Measurements from ENCODE around the gene HIBADH.
A peak's percentile ranks its signal among the peaks of the same experiment; 100 is the strongest.
"Not testable (repeated sequence)": the region's sequence is repeated elsewhere in the genome, so short reads cannot be mapped to it uniquely, and the experiment has no call there.

The HIBADH gene

GRCh38 chr7:27595009-27595408 is 67.7 kb downstream of the HIBADH start:
- no peak for DNase-seq

DNA sequence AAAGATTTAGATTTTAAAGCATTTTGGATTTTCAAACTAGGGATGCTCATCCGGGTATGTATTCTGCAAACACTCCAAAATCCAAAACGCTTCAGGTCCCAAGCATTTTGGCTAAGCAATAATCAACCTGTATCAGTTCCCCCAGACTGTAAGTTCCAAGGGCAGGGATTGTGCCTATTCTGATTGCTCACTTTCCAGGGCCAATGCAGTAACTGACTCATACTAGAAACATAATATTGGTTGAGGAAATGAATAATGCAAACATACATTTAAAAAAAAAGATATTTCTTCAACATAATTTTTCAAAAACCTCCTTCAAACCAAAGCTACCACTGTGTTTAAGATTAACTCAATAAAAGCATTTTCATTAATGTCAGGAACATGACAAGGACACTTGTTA is 69.5 kb downstream of the HIBADH start:
- no peak for DNase-seq

GRCh38 chr7:27590416-27590815 is 72.3 kb downstream of the HIBADH start:
- no peak for DNase-seq

DNA sequence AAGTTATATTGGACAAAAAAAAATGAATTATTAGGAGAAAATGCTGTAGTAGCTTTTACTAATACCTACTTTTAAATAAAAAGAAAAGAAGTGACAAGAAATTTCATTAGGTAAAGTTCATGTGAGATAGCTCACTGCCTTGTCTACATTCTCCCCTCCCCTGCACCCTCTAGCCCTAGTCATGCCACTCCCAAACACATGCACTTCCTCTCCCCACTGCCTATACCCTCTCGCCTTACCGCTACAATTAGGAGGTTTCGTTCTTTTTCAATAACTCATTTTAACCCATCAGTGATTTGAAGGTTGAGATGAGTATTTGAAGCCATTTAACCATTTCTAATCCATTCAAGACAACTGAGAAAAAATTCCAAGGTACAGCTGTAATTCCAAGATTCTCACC is 75.3 kb downstream of the HIBADH start:
- no peak for DNase-seq

DNA sequence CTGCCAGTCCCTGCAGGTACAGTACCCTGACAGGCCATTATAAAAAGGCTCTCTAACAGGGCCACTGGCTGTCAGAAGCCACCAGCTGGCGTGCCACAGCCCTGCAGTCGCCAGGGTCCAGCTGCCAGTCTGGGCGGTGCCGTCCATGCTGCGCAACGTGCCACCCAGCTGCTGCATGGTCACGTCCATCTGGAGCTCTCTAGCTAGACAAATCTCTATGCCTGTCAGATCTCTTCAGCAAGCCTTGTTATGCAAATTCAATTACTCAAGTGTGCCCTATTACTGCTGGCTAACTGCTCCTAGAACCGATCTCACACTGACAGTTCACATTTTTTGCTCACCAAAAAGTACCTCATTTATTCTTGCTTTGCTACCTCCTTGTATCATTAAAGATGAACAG is 75.9 kb downstream of the HIBADH start:
- DNase-seq: peak; percentile 70

DNA sequence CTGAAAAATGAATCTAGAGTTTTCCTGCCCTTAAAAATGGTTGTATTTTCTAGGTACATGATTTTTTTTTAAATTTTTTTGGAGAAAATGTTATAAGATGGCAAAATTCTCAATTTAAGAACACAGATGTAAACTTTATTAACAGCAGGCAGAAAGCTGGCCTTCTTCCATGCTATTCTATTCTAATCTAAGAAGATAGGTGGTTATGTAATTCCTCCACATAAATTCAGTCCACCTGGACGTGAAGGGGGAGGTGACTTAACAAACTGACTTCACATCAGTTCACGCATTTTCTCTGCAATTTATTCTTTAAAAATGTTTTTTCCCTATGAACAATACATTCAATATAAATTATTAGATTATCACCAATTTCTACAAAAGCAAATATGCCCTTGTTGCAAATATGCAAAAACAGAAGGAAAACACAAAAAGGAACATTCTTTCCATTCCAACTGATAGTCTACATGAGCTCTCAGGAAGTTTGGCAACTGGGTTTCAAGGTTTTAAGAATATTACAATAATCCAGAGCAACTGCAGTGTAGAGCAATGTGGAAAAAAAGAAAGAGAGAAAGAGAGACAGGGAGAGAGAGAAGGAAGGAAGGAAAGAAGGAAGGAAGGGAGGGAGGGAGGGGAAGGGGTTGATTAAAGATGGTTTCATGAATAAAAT is 76.8 kb downstream of the HIBADH start:
- no peak for DNase-seq

- DNase-seq: no peak
Observed at GRCh38 chr7:27581906-27582305, 80.8 kb downstream of the HIBADH start.

GRCh38 chr7:27581119-27581518 is 81.6 kb downstream of the HIBADH start:
- DNase-seq: no peak

DNA sequence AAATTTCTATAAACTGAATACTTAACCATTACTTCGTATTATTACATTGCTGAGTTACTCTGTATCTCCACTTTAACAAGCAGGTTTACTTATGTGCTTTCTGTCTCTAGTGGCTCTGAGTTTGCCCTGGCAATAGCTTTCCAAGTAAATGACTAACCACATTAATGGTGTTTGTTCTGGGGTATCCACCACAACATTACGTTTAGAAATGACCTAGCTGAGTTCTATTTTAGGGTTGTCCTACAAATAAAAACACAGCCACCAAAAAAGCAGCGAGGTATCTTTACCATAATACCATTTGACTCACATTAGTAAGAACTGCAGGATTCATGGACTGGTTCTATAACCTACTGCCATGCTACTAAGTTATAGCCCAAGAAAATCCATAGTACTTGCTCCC is 83.1 kb downstream of the HIBADH start:
- no peak for DNase-seq

DNA sequence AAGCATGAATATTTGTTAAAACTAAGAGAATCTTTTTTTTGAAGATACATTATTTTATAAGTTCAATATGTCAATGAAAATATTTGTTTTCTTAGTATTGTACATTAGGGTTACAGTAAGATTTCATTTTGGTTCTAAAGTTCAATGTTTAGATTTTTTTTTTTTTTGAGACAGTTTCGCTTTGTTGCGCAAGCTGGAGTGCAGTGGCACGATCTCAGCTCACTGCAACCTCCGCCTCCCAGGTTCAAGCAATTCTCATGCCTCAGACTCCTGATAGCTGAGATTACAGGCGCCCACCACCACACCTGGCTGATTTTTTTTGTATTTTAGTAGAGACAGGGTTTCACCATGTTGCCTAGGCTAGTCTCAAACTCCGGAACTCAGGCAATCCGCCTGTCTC is 84.5 kb downstream of the HIBADH start:
- DNase-seq: not testable (repeated sequence)

- DNase-seq: no peak
Observed at GRCh38 chr7:27576360-27576944, 86.2 kb downstream of the HIBADH start.

- DNase-seq: no peak
Observed at GRCh38 chr7:27575613-27576012, 87.1 kb downstream of the HIBADH start.

DNA sequence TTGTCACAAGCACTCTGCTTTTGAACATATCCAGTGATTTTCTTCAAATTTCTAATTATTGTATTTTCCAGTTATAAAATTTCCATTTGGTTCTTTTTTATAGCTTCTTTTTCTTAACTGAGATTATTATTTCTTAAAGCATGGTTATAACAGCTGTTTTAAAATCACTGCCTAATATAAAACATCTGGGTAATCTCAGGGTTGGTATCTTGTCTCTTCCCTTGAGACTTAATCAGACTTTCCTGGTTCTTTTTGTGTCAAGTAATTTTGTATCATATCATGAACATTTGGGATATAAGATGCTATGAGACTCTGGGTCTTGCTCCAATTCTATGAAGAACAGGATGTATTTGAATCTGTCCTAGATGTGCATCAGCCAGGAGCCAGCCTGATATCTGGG is 93.6 kb downstream of the HIBADH start:
- DNase-seq: no peak

DNA sequence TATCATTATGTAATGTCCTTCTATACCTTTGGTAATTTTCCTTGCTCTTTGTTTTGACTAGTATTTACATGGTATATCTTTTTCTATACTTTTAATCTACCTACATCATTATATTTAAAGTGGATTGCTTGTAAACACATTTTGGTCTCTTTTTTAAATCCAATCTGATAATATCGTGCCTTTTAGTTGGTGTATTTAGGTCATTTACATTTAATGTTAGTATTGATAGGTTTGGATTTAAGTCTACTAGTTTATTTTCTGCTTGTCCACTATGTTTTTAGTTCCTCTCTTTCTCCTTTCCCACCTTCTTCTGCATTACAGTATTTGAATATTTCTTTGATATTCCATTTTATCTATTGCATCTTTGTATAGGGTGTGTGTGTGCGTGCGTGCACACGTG is 95.4 kb downstream of the HIBADH start:
- no peak for DNase-seq

- DNase-seq: no peak
Observed at GRCh38 chr7:27564881-27565482, 97.7 kb downstream of the HIBADH start.

GRCh38 chr7:27560706-27561235 is 101.9 kb downstream of the HIBADH start:
- DNase-seq: no peak

GRCh38 chr7:27555670-27556069 is 107.0 kb downstream of the HIBADH start:
- no peak for DNase-seq

GRCh38 chr7:27554826-27555225 is 107.9 kb downstream of the HIBADH start:
- no peak for DNase-seq

DNA sequence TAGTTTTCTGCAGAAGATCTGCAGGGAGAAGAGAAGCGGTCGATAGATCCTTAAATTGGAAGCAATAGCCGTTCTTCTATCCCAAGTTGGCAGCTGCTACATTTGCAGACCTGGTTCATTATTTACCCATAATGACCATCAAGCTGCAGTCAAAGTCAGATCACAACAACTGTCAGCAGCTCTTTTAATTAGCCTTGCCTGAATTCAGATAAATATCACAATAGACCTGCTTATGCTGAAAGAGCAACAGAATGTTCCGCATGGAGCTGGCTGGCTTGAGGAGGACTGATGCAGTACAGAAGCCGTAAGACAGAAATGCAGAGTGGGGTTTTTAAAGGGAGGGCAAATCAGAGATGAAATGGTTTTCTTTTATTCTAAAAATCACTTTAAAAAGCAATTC is 109.4 kb downstream of the HIBADH start:
- DNase-seq: no peak

DNA sequence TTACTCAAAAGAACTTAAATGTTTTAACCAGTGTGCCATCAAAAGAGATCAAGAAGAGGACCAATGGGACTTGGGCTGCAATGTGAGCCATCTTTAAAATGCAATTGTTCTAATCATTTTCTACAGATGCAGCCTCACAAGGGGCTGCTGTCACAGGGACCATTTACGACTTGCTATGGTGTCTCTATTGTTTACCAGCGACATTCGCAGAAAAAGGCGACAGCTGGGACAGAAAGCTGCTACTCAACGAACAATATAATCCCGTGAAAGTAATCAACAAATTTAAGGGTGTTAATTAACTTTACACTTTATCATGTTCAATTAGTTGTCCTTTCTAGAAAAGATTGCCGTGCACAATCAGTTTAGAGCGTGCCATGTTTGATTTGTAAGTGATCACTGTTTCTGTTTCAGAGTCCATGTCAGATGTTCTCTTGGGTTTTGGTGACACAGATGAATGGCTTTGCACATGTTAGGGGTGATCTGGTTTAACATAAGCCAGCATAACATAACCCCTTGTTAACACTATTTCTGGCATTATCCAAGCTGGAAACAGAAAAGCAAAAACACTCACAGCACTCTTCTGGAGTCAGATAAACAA is 110.8 kb downstream of the HIBADH start:
- DNase-seq: no peak

- no peak for DNase-seq
Observed at GRCh38 chr7:27549606-27550005, 113.1 kb downstream of the HIBADH start.

- no peak for DNase-seq
Observed at GRCh38 chr7:27548304-27548703, 114.4 kb downstream of the HIBADH start.

GRCh38 chr7:27547401-27547800 is 115.3 kb downstream of the HIBADH start:
- no peak for DNase-seq

DNA sequence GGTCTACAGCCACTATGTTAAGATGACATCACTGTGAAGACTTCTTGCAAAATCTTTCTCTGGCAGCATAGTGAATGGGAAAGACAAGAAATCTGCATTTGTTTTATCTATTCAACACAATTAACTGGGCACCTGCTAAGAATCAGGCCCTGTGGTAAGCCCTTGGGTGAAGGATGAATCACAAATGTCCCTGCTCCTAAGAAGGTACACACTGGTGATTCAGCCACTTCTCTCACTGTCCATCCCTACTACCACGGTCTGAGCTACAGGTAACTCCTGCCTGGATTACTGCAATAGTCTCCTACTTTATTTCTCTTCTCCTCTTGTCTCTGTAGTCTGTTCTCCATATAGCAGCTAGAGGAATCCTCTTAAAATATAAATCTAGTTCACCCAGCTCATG is 116.1 kb downstream of the HIBADH start:
- DNase-seq: no peak
